Measurements from ENCODE around the gene WBP1.
A peak's percentile ranks its signal among the peaks of the same experiment; 100 is the strongest.

The WBP1 gene

DNA sequence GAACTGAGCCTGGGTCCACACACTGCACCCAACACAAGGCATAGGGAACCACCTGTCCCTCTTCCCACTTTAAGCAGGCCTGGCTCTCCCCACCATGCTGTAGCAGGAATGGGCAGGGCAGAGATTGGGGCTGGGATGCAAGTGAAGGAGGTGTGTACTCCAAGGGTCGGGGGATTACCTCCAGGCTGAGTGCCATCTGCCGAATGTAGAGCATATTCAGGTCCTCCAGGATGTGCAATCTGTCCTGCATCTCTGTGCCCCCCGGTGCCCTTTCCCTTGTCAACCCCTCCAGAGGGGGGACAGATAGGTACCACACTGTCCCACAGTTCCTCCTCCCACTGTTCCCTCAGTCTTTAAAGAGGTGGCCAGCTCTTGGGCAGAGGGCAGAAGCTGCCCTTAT lies 18.9 kb upstream of the WBP1 start:
- no peak; the same call in 1 of the 3 replicates for ATAC-seq
- TF ChIP-seq, protein P1, sequence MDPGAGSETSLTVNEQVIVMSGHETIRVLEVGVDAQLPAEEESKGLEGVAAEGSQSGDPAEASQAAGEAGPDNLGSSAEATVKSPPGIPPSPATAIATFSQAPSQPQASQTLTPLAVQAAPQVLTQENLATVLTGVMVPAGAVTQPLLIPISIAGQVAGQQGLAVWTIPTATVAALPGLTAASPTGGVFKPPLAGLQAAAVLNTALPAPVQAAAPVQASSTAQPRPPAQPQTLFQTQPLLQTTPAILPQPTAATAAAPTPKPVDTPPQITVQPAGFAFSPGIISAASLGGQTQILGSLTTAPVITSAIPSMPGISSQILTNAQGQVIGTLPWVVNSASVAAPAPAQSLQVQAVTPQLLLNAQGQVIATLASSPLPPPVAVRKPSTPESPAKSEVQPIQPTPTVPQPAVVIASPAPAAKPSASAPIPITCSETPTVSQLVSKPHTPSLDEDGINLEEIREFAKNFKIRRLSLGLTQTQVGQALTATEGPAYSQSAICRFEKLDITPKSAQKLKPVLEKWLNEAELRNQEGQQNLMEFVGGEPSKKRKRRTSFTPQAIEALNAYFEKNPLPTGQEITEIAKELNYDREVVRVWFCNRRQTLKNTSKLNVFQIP (CRISPR knock-in tag; IDR thresholded peaks at IDR 0.05; ENCODE audit: borderline replicate concordance, low read depth): no peak
- TF ChIP-seq RARB (CRISPR knock-in tag; IDR thresholded peaks at IDR 0.05): no peak
- TF ChIP-seq TCF4 (CRISPR knock-in tag; IDR thresholded peaks at IDR 0.05; ENCODE audit: borderline replicate concordance): no peak
- no peak for TF ChIP-seq ZNF70 (CRISPR knock-in tag; IDR thresholded peaks at IDR 0.05)
- TF ChIP-seq SNAI2 (CRISPR knock-in tag; IDR thresholded peaks at IDR 0.05): no peak
- TF ChIP-seq CSDC2 (CRISPR knock-in tag; IDR thresholded peaks at IDR 0.05): no peak
- TF ChIP-seq, protein P2, sequence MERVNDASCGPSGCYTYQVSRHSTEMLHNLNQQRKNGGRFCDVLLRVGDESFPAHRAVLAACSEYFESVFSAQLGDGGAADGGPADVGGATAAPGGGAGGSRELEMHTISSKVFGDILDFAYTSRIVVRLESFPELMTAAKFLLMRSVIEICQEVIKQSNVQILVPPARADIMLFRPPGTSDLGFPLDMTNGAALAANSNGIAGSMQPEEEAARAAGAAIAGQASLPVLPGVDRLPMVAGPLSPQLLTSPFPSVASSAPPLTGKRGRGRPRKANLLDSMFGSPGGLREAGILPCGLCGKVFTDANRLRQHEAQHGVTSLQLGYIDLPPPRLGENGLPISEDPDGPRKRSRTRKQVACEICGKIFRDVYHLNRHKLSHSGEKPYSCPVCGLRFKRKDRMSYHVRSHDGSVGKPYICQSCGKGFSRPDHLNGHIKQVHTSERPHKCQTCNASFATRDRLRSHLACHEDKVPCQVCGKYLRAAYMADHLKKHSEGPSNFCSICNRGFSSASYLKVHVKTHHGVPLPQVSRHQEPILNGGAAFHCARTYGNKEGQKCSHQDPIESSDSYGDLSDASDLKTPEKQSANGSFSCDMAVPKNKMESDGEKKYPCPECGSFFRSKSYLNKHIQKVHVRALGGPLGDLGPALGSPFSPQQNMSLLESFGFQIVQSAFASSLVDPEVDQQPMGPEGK (CRISPR knock-in tag; IDR thresholded peaks at IDR 0.05; ENCODE audit: borderline replicate concordance): no peak
- TF ChIP-seq ZC3H10 (CRISPR knock-in tag; IDR thresholded peaks at IDR 0.05): no peak
- TF ChIP-seq OSR1 (CRISPR knock-in tag; IDR thresholded peaks at IDR 0.05): no peak
- no peak for TF ChIP-seq ESRRG (CRISPR knock-in tag; IDR thresholded peaks at IDR 0.05)
- TF ChIP-seq ARNTL (CRISPR knock-in tag; IDR thresholded peaks at IDR 0.05; ENCODE audit: borderline replicate concordance, low read depth): no peak
- TF ChIP-seq ZNF8 (CRISPR knock-in tag; IDR thresholded peaks at IDR 0.05): no peak
- TF ChIP-seq ISL1 (CRISPR knock-in tag; IDR thresholded peaks at IDR 0.05): no peak

DNA sequence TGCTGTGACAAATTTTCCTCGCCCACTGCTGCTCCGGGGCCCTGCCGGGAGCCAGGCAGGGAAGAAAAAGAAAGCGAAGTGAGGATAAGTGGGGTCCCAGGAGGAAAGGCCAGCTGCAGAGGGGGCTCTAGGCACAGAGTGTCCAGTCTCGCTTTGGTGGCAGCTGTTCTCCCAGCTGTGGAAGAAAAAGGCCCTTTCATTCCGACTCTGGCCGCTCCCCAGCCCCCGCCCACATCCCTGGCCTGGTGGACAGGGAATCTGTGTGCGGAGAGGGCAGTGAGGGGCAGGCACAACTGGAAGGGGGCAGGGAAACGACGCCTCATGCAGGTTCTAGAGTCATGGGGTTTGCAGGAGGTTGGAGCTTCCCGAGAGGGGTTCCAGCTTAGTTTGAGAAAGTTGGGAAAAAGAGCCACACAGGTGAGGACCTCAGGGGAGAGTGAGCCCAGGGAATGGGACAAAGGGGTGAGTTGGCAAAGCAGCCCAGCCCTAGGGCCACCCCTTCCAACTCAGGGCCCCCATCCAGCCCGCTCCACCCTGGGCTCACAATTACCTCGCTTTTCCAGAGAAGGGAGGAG lies 18.3 kb upstream of the WBP1 start:
- TF ChIP-seq RARB (CRISPR knock-in tag; IDR thresholded peaks at IDR 0.05) (no peak), TOX (CRISPR knock-in tag; IDR thresholded peaks at IDR 0.05; ENCODE audit: borderline replicate concordance) (no peak), ARNTL (CRISPR knock-in tag; IDR thresholded peaks at IDR 0.05; ENCODE audit: borderline replicate concordance, low read depth) (no peak), ZFP30 (CRISPR knock-in tag; IDR thresholded peaks at IDR 0.05) (no peak), ESRRG (CRISPR knock-in tag; IDR thresholded peaks at IDR 0.05) (no peak), ZNF70 (CRISPR knock-in tag; IDR thresholded peaks at IDR 0.05) (no peak), ISL1 (CRISPR knock-in tag; IDR thresholded peaks at IDR 0.05) (no peak), ZNF8 (CRISPR knock-in tag; IDR thresholded peaks at IDR 0.05) (no peak), ZFP3 (CRISPR knock-in tag; IDR thresholded peaks at IDR 0.05) (no peak), SNAI2 (CRISPR knock-in tag; IDR thresholded peaks at IDR 0.05) (no peak), GLIS3 (CRISPR knock-in tag; IDR thresholded peaks at IDR 0.05) (no peak), BACH2 (CRISPR knock-in tag; IDR thresholded peaks at IDR 0.05; ENCODE audit: borderline replicate concordance) (no peak), ZNF565 (CRISPR knock-in tag; conservative IDR thresholded peaks at IDR 0.05; ENCODE audit: low read depth) (no peak)
- TF ChIP-seq, protein P3, sequence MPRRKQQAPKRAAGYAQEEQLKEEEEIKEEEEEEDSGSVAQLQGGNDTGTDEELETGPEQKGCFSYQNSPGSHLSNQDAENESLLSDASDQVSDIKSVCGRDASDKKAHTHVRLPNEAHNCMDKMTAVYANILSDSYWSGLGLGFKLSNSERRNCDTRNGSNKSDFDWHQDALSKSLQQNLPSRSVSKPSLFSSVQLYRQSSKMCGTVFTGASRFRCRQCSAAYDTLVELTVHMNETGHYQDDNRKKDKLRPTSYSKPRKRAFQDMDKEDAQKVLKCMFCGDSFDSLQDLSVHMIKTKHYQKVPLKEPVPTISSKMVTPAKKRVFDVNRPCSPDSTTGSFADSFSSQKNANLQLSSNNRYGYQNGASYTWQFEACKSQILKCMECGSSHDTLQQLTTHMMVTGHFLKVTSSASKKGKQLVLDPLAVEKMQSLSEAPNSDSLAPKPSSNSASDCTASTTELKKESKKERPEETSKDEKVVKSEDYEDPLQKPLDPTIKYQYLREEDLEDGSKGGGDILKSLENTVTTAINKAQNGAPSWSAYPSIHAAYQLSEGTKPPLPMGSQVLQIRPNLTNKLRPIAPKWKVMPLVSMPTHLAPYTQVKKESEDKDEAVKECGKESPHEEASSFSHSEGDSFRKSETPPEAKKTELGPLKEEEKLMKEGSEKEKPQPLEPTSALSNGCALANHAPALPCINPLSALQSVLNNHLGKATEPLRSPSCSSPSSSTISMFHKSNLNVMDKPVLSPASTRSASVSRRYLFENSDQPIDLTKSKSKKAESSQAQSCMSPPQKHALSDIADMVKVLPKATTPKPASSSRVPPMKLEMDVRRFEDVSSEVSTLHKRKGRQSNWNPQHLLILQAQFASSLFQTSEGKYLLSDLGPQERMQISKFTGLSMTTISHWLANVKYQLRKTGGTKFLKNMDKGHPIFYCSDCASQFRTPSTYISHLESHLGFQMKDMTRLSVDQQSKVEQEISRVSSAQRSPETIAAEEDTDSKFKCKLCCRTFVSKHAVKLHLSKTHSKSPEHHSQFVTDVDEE (CRISPR knock-in tag; IDR thresholded peaks at IDR 0.05): no peak
- TF ChIP-seq, protein P2 (CRISPR knock-in tag; IDR thresholded peaks at IDR 0.05; ENCODE audit: borderline replicate concordance): no peak
- TF ChIP-seq, protein P1 (CRISPR knock-in tag; IDR thresholded peaks at IDR 0.05; ENCODE audit: borderline replicate concordance, low read depth): no peak
- TF ChIP-seq, protein P4, sequence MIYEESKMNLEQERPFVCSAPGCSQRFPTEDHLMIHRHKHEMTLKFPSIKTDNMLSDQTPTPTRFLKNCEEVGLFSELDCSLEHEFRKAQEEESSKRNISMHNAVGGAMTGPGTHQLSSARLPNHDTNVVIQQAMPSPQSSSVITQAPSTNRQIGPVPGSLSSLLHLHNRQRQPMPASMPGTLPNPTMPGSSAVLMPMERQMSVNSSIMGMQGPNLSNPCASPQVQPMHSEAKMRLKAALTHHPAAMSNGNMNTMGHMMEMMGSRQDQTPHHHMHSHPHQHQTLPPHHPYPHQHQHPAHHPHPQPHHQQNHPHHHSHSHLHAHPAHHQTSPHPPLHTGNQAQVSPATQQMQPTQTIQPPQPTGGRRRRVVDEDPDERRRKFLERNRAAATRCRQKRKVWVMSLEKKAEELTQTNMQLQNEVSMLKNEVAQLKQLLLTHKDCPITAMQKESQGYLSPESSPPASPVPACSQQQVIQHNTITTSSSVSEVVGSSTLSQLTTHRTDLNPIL (CRISPR knock-in tag; IDR thresholded peaks at IDR 0.05; ENCODE audit: low read depth): no peak
- ATAC-seq: peak; percentile 81
